AG08395 (cell line): ENCODE results near the gene ELFN1.

Experiments used
- DNase-seq: peaks from one replicate; pipeline ENCODE4 v3.0.0; 2012; ENCODE audit warnings: mixed read lengths, low spot score

Gene ELFN1

DNA sequence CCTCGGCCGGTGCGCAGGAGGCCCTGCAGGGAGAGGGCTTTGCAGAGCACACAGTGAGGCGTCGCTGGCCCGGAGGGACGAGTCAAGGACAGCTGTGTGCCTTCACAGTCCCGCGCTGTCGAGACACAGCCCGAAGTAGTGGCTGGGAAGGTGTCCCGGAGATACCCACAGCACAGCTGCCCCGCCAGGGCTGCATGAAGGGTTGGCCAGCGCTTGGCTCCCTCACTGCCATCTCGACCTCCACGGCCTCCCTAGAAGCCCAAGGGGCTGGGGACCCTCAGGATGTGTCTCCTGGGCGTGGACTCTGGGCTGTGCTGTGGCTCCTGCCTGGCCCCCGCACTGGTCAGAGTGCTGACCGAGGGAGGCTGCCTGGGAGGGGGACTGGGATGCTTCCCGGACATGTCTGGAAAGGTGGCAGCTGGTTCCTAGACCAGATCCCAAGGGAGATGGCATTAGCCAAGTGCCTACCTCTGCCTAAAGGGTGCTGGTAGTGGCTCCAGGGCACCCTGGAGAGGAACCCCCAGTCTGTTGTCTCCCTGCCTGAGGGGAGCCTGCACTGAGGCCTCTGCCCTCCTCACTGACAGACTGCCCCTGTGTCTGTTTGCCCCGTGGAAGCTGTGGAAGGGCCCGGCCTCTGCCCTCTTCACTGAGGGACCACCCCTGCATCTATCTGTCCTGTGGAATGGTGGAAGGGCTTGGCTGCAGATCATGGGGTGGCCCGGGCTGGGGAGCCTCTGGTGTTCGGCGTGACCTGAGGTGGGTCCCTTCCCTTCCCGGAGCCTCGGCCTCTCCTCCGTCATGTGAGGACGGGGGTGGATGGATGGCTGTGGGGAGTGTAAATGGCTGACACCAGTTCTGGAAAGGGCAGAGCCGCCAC is 5.8 kb downstream of the ELFN1 start:
- no peak for DNase-seq

- DNase-seq, result no peak
Measured at GRCh38 chr7:1676550-1677078, 6.5 kb downstream of the ELFN1 start.

DNA sequence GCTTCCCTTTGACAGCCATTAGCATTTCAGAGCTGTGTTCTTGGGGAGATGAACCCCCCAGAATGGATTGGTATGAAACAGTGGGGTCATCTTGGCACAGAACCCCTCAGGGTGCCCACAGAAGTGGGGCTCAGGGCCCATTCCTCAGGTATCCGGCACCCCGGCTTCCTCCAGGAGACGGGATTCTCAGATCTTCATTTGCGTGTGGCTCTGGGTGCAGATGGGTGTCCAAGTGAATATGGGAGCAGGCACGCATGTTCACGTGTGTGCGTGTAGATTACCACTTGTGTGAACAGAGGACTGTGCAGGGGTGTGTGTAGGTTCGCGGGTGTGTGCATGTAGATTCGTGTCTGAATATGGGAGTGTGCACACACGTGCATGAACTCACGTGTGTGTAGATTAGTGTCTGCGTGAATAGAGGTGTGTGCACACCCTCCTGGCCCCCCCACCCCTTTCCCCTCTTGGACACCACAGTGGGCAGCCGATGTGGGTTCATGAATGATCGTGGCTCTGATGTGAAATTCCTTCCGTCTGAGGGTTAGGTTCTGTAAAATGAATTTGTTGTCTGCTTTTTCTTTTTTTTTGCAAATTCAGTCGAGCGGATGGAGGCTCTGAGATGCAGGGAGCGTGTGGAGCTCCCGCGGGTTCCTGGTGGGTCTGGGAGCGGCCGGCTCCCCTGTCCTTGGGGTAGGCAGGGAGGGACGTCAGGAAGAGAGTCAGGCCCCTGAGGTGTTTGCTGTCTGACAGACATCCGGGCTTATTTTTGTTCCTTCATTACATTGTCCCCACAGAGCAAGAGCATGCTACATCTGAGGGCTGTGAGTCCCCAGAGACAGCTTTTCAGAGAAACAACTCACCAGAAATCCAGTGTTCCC is 7.4 kb downstream of the ELFN1 start:
- no peak for DNase-seq

- DNase-seq, result no peak
Measured at GRCh38 chr7:1678081-1678543, 8.0 kb downstream of the ELFN1 start.

DNA sequence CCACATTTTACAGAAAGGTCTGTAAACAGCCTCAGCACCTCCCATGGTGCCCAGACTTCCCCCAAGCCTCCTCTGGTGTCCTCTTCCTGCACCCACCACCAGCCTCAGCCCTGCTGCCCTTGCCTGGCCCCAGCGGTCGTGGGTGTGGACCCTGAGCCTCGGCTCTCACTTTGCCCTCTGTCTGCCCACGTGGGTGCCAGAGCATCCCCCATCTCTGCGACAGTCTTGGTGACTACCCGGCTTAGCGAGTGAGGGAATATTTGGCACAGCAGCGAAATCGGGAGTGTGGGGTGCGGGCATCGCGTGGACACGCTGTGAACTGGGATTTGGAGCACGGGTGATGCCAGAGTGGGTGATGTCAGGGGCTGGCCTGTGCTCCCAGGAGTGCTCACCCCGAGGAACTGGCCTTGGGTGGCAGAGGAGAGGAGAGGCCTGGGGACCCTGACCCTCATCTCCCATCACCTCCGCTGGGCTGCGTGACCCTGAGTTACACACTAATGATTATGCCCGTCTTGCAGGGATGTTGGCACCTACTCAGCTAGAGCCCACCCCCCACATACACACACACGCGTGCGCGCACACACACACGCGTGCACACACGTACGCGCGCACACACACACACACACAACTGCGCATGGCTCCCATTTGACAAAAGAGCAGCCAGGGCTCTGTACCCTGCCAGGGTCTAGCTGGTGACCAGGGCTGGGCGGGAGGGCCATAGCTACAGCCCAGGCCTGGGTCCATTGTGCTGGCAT is 8.7 kb downstream of the ELFN1 start:
- no peak for DNase-seq

DNA sequence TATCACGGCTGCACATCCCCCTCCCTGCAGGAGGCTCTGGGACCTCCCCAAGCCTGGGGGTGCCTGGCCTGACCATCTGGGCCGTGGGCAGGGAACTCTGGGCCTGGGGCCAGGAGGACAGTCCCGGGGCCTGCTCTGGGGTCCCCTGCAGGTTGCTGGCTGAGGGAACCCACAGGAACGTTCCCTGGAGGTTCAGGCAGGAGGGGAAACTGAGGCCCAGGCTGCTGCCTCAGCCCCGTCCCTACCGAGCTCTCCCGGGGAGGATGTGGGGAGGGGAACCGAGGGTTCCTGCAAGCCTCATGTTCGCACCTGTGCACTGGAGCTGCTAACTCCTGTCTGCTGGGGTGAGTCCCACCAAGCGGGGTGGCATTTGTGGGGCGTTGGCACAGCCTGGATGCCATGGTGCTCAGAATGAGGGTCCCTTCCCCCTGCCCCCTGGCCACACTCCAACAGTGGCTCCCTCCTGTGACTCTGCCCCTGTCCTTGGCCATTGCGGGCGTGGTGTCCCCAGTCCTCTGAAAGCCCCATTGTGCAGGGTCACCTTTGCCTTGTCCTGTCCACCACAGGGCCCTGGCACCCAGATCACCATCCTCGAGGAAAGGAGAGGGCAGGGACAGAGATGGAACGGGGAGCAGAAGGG is 9.4 kb downstream of the ELFN1 start:
- no peak for DNase-seq

- DNase-seq, result no peak
Measured at GRCh38 chr7:1679966-1680730, 10.1 kb downstream of the ELFN1 start.

DNA sequence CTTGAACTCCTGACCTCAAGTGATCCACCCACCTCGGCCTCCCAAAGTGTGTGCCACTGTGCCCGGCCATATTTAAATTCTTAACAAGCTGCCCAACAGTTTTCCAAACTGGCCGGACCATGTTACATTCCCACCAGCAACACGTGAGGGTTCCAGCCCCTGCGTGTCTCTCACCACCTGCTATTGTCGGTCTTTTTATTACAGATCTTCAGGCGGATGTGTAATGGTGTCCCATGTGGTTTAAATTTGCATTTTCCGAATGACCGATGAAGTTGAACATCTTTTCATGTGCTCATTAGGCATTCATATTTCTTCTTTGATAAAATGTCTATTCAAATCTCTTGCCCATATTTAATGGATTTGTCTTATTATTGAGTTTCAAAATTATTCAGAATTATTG is 11.5 kb downstream of the ELFN1 start:
- no peak for DNase-seq

DNA sequence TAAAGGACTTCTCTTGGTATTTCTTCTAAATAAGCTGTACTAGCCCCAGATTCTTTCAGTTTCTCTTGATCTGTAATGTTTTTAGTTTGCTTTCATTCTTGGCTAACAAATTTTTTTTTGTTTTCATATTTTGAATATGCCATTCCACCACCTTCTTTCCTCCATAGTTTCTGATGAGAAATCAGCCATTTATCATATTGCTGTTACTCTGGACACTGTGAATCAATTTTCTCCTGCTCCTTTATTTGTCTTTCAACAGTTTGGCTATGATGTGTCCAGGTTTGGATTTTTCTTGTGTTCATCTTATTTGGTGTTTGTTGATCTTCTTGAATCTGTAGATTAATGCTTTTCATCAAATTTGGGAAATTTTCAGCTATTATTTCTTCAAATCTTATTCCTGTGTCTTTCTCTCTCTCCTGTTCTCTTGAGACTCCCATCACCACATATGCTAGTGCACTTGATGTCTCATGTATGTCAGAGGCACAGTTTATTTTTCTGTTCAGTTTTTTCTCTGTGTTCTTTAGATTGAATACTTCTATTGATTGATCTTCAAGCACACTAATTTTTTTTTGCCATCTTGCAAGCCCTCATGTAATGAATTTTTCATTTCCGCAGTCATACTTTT is 15.0 kb downstream of the ELFN1 start:
- DNase-seq, result no peak

DNA sequence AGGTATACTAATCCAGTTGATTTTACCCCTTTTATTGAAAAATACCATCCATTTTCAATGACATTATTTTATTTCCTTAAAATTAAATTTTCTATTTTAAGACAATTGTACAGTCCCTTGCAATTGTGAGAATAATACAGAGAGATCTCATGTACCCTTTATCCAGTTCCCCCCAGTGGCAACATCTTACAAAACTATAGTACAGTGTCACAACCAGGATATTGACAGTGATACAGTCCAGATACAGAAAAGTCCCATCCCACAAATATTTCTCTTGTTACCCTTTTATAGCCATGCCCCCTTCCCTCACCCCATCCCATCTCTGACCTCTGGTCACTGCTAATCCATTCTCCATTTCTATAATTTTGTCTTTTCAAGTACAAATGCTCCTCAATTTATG is 18.5 kb downstream of the ELFN1 start:
- DNase-seq, result no peak

DNA sequence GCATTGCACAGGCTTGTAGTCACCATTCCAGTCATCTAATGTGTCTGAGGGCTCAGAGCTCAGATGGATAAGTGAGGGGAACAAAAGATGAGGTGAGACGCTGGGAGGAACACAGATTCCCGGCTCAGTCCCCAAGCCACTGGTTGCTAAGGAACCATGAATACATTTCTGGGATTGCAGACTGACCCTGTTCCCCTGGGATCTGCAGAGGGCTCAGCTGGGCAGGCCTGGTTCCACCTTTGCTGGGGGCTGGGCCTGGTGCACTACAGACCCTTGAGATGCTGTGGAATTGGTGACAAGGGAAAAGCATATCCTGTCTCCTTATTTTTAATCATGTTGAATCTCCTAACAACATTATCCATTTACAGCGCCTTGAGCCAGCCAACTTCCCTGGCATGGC is 19.2 kb downstream of the ELFN1 start:
- no peak for DNase-seq

DNA sequence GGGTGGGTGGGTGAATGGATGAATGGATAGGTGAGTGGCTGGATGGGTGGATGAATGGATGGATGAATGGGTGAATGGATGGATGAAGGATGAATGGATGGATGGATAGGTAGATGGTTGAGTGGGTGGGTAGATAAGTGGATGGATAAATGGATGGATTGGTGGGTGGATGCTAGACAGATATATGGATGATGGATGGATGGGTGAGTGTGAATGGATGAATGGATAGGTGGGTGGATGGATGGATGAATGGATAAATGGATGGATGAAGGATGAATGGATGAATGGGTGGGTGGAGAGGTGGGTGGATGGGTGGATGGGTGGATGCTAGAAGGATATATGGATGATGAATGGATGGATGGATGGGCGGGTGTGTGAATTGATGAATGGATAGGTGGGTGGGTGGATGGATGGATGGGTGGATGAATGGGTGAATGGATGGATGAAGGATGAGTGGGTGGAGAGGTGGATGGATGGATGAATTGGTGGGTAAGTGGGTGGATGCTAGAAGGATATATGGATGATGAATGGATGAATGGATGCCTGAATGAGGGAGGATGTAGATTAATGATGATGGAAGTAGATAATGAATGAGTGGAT is 20.4 kb downstream of the ELFN1 start:
- DNase-seq, result no peak

DNA sequence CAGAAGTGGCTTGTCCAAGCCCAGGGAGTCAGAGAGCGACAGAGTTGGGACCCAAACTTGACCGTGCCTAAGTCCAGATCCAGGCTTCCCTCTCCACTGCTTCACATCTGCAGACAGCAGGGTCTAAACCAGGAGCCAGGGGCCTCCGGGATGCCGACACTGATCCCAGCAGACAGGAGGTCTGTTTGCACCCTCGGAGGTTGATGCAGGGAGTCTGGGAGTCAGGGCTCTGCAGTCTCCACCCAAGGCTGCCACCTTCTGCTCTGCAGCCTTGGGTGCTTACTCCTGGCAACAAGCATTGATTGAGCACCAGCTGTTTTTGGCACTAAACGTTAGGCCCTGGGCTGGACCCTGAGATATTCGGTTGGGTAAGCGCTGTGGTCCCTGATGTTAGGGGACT is 21.0 kb downstream of the ELFN1 start:
- no peak for DNase-seq

GRCh38 chr7:1691601-1692514 is 21.8 kb downstream of the ELFN1 start:
- DNase-seq, result no peak

GRCh38 chr7:1692515-1693418 is 22.7 kb downstream of the ELFN1 start:
- DNase-seq, result no peak

DNA sequence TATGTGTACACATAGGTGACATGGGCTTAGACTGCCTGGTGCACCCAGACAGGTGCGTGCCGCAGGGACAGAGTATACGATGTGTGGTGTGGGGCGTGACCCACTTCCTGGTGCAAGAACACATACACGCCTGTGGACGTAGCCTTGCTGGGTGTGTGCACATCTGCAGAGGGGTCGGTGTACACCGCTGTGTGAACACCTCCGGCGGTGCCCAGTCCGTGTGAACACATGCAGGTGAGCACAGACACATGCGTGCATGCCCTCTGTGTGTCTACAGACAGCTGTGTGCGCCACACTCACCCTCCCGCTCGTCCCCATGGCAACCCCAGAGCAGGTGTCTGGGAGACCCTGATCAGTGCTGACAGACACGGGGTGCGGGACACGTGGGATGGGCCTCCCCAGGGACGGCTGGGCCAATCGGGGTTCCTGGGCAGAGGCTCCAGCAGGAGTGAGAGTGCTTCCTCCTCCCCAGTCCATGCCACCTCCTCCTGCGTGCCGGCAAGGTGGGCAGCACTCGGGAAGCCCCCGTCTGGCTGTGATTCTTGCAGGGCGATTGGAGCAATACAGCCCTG is 23.4 kb downstream of the ELFN1 start:
- DNase-seq, result no peak

DNA sequence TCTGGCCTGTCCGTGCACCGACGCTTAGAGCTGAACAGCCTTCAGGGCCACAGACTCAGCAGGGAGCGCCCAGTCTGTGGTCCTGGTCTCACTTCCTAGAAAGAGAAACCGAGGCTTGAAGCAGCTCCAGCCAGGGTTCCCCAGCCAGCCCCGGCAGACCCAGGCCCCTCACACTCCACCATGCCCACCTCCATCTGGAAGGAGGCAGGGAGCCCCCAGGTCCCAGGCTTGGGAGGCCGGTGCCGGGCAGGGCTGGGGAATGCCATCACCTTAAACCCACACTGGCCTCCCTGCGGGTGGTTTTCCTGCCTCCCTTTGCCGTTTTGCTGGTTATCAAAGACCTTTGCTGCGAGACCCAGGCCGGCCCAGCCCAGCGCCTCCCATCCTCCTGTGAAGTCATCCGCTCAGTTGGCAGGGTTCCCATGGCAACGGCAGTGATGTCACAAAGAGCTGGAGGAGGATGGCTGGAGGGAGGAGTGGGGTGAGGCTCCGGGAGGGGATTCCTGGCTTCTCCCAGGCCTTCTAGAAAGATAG is 24.0 kb downstream of the ELFN1 start:
- DNase-seq, result no peak
